HG03442 (cell line): ENCODE data around the gene SH3BP4.

Experiments used
- ATAC-seq: cut with Tn5 transposase; IDR thresholded peaks from one replicate; pipeline ENCODE4 v1.9.1; 2021; ENCODE audit warnings: mild to moderate bottlenecking, moderate library complexity; ENCODE audit not compliant: unreplicated experiment

Gene SH3BP4

DNA sequence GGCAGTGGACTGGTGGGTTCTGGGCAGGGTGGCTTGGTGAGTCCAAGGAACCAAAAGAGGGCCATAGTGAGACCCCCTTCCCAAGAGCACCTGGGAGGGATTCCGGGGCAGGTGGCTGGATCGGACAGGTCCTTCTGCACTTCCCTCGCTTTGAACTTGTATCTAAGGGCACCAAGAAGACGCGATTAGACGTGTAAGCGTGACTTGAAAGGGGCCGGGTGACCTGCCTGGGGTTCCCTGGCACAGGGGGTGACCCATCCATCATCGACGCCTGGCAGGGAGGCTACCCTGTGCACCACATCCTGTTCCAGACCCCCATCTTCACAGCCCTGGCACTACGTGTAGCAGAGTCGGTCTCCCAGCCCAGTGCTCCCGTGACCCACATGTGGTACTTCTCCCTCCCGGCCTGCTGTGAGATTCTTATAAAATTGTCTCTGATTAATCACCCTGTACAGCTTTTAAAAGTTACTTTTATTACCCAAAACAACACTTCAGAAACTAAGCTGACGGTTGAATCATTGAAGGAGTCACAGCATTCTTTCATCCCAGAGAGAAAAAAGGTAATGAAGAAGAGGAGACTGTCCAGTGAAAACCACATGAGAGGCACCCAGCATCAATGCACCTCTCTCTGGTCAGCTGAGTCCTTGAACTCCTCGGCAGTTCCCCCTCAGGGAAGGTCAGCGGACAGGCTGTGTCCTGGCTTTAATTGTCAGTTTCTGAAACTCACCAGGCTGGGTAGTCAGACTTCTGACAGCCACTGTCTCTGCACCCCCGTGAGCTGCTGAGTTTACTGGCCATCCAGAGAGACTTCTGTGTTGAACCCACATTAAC, 13.0 kb downstream of the SH3BP4 start:
- no peak for ATAC-seq

DNA sequence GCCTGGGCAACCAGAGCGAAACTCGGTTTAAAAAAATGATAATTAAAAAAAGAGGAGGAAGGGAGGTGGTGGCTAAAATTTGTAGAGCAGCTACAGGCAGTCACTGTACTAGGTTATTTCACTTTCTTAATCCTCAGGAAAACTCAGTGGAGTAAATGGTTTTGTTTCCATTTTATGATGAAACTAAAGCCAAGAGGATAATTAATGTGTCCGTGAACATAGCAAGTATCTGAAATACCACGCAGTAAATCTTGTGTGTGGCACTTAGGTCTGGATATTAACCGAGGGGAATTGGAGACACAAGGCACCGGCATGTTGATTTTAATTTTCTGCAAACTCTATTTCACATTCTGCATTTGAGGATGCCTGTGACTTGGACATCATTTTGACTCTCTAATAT, 14.5 kb downstream of the SH3BP4 start:
- ATAC-seq, result no peak

- ATAC-seq, result no peak
Observed at GRCh38 chr2:234967201-234967869, 15.5 kb downstream of the SH3BP4 start.

- no peak for ATAC-seq
Observed at GRCh38 chr2:234967870-234968208, 16.0 kb downstream of the SH3BP4 start.

DNA sequence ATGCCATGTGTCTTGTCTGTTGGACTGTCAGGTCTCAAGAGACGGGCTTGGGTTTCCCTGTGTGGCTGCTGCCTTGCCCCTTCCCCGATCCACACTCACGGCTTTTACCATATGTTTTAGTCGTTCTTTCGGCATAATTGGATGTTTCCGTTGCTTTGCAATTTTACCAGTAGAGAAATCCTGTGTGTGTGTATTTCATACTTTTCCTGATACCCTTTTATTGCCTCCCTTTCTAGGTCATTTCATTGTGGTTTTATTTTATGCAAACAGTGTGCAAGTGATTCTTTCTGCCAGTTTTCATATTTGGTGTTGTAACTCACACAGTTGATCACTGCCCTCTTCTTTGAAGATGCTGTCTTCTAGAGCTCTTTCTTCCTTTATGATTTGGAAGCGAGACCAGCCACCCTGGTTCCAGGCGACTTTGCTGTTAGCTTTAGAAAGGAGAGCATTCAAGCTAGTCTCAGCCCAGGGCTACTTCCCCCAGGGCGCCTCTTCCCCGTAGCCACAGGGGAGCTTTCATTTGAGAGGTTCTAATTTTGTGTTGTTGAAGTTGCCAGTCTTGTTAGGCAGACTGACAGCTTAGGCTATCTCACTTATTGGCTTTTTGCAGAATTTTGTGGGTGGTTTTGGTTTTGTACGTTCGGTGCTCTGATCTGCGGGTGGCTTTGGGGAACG, 17.0 kb downstream of the SH3BP4 start:
- no peak for ATAC-seq

DNA sequence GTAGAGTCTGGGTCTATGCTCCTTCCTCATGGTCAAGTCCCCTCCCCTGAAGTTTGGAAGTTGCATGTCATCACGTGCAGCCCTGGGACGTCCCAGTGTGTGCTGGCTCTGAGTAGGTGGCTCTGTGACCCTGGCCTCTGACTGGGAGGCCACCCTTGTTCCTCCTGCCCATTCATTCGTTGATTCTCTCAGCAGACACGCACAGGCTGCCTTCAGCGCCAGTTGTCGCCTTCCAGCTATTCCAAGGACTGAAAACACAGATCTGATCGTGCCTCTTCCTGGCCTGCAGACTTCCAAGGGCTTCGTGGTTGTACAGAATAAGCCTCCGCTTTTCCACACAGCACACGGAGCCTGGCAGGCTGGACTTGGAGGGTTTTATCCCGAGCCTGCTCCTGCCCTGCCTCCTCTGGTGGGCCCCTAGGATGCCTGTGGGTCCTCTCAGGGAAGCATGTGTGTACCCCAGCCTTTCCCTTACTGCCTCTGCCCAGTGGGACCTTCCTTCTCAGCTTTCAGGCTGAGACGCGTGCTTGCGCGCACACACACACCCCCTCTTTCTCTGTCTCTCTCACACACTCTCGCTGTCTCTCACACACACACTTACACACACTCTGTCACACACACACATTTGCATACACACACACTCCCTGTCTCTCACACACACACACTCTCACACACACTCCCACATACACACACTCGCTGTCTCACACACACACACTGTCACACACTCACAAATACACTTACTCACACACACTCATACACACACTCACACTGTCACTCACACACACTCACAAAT, 17.7 kb downstream of the SH3BP4 start:
- ATAC-seq, result no peak

DNA sequence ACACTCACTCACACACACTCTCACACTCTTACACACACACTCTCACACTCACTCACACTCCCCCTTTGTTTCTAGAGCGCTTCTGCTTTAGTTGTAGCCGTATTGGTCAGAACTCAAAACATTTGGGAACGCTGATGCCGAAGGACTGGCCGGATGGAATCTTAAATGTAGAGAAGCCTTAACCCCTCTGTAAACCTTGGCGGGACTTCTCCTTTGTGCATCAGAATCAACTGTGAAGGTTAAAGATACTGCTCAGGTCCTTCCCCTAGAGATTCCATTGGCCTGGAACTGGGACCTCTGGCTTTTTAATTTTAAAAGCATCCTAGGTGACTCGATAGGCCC, 18.3 kb downstream of the SH3BP4 start:
- ATAC-seq, result no peak

GRCh38 chr2:234970477-234970882, 18.7 kb downstream of the SH3BP4 start:
- ATAC-seq, result no peak

DNA sequence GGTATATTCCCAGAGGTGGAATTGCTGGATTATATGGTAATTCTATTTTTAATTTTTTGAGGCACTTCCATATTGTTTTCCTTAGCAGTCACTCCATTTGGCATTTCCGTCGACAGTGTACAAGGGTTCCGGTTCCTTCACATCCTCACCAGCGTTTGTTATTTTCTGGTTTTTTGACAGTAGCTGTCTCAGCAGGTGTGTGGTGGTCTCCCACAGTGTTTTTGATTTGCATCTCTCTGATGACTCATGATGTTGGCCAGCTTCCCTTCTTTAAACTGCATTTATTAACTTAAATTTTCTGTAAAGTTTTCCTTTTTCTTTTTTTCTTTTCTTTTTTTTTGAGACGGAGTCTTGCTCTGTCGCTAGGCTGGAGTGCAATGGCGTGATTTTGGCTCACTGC, 19.7 kb downstream of the SH3BP4 start:
- ATAC-seq, result no peak

- no peak for ATAC-seq
Observed at GRCh38 chr2:234973008-234973407, 21.2 kb downstream of the SH3BP4 start.

DNA sequence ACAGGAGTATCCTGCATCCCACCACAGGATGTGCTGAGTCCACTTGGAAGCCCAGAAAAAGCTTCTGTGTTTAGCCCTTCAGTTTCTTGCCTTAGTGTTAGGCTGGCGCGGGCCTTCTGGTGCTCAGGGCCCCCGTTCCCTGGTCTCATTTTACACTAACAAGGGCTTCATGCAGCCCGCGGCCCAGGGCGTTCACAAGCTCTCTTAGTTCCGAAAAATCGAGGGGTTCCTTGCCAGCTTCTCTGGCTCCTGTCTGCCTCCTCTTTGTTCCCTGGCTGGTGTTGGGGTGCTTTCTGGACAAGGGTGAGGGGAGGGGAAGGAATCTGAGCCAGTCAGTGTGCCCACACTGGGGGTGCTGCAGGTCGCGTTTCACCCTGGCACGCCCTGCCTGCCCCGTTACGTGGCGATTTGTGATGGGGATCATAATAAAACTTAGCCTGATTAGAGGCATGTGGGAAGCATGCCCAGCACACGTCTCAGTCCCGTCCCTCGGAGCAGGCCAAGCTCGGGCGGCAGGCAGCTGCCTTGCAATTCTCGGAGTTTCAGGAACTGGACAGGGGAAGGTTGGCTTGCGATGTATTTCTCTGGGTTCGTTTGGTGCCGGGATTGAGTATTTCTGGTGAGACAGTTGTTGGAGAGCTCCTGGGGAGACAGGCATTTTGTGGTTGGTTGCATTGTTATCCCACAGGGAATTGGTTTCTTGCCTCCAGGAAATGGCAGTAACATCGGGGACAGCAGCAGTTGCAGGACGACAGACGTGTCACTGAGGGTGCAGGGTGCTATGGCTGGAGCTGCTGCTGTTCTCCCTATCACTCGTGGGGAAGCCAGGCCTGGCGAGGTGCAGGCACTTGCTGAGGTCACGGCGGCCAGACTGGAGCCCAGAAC, 22.9 kb downstream of the SH3BP4 start:
- no peak for ATAC-seq

GRCh38 chr2:234975611-234976010, 23.8 kb downstream of the SH3BP4 start:
- ATAC-seq, result no peak

GRCh38 chr2:234976479-234977227, 24.8 kb downstream of the SH3BP4 start:
- no peak for ATAC-seq

- ATAC-seq, result no peak
Observed at GRCh38 chr2:234977228-234977679, 25.4 kb downstream of the SH3BP4 start.

DNA sequence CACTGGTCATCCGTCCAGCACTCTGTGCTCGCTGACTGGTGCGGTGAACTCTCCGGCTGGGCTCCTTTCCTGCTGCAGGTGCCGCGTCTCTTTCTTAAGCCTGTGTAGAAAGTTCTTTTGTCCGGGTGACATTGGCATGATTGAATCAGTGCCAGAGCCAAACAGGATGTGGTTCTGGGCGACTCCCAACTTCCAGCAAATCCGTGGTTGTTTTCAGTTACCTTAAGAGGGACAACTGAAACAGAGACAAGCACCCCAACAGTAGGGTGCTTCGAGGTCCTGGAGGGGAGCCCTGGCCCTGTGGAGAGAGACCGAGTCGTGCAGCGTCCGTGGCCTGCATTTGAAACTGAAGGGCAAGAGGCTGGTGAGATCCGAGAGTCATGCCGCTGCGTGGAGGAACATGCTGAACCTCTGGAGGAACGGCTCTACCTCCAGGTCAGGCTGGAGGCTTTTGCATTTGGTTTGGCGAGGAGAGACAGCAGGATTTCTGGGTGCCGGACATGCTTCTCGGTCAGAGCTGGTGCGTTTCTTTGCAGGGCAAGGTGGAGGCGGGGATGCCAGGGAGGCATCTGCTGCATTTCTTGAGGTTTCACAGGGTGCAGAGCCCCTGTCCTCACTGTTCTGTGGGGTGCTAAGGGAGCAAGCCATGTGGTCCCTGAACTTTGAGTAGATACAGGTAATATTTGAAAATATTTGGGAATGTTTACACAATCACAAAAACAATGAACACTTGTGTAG, 26.8 kb downstream of the SH3BP4 start:
- ATAC-seq, result no peak

GRCh38 chr2:234979204-234980167, 27.7 kb downstream of the SH3BP4 start:
- ATAC-seq, result no peak

- ATAC-seq, result no peak
Observed at GRCh38 chr2:234980451-234981187, 28.8 kb downstream of the SH3BP4 start.
